GM12872 (cell line): Measurements from ENCODE around the gene RNF26.

Experiments
- TF ChIP-seq, protein P1 (sequence below): IDR thresholded peaks from 3 replicates; pipeline ENCODE4 v1.5.1; 2011; ENCODE audit warnings: low read depth, mild to moderate bottlenecking, low read length, moderate library complexity; ENCODE audit not compliant: insufficient read depth

RNF26 gene

DNA sequence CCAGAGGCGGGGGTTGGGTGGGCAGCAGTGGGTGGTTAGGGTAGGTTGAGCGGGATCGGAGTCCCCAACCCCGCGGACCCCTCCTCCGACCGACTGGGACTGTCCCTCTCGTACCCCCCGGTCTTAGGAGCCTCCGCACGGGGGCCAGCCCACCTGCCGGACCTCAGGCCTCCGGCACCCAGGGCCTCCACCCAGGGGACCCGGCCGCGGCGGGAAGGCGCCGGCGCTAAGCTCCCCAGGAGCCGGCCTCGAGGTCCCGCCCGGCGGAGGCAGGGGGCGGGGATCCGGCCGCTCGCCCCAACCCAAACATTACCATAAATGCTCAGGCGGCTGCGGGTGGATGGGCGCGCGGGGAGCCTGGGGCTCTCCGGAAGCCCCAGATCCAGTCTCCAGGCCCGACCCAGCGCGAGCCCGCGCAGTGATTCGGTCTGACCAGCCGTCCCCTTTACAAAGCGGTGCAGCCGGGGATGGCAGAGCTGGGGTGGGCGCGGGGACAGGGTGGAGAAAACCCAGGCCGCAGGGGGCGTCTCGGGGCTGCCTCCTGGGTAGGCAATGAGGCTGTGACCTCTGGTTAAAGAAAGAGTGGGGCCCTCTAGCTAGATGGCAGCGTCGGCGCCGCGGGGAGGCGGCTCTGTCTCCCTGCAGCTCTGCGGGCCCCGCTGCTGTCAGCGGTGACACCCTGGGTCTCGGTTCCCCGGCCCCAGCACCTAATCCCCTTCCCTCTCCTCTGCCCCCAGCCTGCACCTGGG, 13.4 kb upstream of the RNF26 start:
- TF ChIP-seq, protein P1, sequence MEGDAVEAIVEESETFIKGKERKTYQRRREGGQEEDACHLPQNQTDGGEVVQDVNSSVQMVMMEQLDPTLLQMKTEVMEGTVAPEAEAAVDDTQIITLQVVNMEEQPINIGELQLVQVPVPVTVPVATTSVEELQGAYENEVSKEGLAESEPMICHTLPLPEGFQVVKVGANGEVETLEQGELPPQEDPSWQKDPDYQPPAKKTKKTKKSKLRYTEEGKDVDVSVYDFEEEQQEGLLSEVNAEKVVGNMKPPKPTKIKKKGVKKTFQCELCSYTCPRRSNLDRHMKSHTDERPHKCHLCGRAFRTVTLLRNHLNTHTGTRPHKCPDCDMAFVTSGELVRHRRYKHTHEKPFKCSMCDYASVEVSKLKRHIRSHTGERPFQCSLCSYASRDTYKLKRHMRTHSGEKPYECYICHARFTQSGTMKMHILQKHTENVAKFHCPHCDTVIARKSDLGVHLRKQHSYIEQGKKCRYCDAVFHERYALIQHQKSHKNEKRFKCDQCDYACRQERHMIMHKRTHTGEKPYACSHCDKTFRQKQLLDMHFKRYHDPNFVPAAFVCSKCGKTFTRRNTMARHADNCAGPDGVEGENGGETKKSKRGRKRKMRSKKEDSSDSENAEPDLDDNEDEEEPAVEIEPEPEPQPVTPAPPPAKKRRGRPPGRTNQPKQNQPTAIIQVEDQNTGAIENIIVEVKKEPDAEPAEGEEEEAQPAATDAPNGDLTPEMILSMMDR, result no peak; the same call in 2 of the 3 replicates

DNA sequence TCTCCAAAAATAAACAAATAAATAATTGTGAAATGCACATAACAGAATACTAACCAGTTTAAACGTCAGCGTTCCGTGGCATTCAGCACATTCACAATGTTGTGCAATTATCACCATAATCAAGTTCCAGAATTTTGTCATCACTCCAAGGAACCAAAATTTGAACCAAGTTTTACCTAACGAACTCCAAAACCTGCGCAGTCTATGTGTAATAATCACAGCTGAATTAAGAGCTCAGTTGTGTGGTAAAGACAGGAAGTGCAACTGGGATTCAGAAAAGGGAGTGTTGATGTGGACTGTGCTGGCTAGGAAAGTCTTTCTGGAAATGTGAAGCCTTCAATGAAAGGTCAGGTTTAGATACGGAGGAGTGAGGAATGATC, 12.0 kb upstream of the RNF26 start:
- TF ChIP-seq, protein P1, result no peak

DNA sequence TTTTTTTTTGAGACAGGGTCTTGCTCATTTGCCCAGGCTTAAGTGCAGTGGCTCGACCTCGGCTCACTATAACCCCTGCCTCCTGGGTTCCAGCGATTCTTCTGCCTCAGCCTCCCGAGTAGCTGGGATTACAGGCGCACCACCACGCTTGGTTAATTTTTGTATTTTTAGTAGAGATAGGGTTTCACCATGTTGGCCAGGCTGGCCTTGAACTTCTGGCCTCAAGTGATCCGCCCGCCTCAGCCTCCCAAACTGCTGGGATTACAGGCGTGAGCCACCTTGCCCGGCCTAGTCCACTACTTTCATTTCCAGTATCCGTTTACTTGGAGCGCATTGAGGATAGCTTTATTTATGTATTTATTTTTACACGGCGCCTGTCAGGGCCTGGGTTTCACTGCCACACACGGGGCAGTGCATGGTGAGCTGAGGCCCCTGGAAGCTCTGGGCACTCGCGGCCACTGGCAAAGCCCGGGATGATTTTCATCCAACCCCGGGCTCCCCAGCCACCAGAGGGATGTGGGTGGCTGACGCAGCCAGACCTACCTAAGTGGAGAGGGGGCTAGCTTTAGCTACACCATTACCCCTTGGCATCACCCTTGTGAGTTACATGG, 11.3 kb upstream of the RNF26 start:
- TF ChIP-seq, protein P1, result no peak

DNA sequence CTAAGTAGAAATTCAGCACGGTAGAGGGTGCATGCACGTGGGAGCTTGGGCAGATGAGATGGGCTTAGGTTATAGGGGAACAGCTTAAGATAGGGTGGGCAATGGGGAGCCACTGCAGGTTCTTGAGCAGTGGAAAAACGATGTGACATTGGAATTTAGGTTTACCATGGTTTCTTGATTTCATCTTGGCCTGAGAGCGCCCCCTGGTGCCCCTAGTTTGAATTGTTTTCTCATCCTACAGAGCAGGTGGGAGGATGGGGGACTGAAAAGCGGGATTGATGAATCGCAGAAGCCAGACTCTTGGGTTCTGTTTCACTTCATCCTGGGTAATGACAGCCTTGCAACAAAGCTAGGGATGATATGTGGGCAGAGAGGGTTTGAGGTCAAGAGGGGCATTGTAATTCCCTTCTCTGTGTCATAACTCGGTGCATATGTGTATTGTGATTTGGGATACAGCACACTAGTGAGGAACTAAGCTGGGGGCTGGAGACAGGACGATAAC, 10.7 kb upstream of the RNF26 start:
- TF ChIP-seq, protein P1, result peak; percentile 86

DNA sequence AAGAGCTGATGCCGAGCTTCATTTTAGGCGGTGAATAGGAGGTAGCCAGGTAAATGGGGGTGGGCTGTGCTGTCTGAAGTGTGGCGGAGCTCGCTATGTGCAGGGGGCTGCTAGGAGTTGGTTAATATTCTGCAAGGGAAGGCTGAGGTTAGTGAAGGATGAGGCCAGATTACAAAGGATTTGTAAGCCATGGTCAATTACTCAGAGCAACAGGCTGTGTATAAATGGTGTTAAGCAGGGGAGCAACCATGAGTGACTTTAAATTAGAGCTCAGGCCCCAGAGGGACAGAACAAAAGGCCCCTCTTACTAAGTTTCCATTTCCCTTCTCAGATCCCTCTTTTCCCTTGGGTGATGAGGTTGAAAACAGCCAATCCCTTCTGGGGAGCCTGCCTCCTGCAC, 10.1 kb upstream of the RNF26 start:
- TF ChIP-seq, protein P1, result no peak

DNA sequence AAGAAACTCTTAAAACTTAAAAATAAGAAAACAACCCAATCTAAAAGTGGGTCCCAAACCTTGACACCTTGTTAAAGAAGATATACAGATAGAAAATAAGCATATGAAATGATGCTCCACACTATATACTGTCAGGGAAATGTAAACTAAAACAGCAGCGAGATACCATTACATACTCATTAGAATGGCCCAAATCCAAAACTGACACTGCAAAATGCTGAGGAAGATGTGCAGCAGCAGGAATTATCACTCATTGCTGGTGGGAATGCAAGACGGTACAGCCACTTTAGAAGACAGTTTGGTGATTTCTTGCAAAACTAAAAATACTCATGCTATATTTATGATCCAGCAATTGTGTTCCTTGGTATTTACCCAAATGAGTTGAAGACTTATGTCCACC, 5.0 kb upstream of the RNF26 start:
- TF ChIP-seq, protein P1, result no peak

DNA sequence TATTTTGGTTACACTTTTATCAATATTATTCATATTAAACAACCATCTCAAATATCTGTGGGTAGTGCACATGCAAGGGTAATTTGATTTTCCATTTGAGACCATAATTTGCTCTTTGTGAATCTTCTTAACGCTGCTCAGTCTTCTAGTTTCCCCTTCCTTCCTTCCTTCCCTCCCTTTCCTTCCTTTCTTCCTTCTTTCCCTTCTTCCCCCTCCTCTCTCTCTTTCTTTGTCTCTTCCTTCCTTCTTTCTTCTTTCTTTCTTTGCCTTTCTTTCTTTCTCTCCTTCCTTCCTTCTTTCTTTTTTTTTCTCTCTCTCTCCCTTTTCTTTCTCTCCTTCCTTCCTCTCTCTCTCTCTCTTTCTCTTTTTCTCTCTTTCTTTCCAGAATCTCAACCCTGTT, 4.1 kb upstream of the RNF26 start:
- TF ChIP-seq, protein P1, result no peak
